NCI-H2227 treated with DMSO at 0.1 percent for 48 hours (cell line): ENCODE results near the gene COL8A2.
"Not testable (repeated sequence)": the region's sequence is repeated elsewhere in the genome, so short reads cannot be mapped to it uniquely, and the experiment has no call there.

Experiments used
- DNase-seq: peaks from one replicate; lab custom pipeline; 2025; lab: John Stamatoyannopoulos, UW

Gene COL8A2

GRCh38 chr1:36125129-36125991 lies at the start of gene COL8A2:
Gene COL8A2, minus strand, starts transcription at chr1:36125222. Its CDS starts 24,980 bp downstream, at chr1:36100242.
- no peak for DNase-seq

- DNase-seq: no peak
Observed at GRCh38 chr1:36174713-36175112, 49.7 kb upstream of the COL8A2 start.

- no peak for DNase-seq
Observed at GRCh38 chr1:36172983-36173382, 48.0 kb upstream of the COL8A2 start.

- no peak for DNase-seq
Observed at GRCh38 chr1:36172017-36172747, 47.2 kb upstream of the COL8A2 start.

- no peak for DNase-seq
Observed at GRCh38 chr1:36170643-36171412, 45.8 kb upstream of the COL8A2 start.

DNA sequence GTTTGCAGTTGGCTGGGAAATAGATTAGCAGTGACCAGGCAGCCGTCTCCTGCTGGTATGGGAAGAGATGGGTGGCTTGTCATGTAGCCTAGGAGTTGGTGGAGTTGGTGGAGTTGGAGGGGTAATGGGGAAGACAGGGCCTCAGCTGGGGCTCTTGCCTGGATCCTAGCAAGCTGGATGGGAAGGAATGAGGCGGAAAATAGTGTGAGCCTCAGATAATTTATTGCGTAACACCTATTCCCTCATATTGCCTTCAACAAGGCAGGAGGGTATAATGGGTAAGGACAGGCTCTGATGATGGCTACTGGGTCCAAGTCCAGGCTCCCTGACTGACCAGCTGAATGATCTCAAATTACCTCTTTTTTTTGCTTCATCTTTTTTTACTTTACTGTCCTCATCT lies 43.5 kb upstream of the COL8A2 start:
- no peak for DNase-seq

GRCh38 chr1:36166938-36167905 lies 42.2 kb upstream of the COL8A2 start:
- DNase-seq: no peak

DNA sequence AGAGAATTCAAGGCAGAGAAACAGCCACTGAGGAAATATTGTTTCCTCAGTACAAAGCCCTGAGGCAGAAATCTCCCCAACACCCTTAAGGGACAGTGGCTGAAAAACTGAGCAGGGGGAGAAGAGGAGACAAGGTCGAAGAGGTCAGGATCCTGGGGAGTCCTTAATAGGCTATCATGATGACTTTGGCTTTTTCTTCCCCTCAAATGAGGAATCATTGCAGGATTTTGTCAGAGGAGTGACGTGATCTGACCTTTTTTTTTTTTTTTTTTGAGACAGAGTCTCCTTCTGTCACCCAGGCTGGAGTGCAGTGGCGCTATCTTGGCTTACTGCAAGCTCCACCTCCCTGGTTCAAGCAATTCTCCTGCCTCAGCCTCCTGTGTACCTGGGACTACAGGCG lies 41.1 kb upstream of the COL8A2 start:
- no peak for DNase-seq

DNA sequence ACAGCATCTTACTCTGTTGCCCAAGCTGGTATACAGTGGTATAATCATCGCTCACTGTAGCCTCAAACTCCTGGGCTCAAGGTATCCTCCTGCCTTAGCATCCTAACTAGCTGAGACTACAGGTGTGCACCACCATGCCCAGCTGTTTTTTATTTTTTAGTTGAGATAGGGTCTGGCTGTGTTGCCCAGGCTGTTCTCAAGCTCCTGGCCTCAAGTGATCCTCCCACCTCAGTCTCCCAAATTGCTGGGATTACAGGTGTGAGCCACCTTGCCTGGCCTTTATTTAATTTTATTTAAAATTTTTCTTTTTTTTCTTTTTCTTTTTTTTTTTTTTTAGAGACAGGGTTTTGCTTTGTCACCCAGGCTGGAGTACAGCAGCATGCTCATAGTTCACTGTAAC lies 40.1 kb upstream of the COL8A2 start:
- DNase-seq: no peak

DNA sequence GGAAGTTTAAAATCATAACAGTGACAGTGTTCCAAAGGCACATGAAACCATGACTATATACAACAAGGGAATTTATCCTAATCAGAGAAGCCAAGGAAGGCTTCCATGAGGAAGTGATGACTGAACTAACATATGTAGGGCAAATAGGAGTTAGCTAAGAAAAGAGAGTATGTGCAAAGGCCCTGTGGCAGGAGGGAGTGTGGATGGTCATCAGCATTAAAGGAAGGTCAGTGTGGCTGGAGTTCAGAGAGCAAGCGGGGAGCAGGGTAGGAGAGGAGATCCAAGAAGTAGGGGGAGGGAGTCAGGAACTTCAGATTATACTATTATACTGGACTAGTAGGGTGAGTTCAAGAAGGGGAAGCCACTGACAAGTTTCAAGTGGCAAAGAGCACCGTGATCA lies 39.3 kb upstream of the COL8A2 start:
- no peak for DNase-seq

- no peak for DNase-seq
Observed at GRCh38 chr1:36163426-36163825, 38.4 kb upstream of the COL8A2 start.

DNA sequence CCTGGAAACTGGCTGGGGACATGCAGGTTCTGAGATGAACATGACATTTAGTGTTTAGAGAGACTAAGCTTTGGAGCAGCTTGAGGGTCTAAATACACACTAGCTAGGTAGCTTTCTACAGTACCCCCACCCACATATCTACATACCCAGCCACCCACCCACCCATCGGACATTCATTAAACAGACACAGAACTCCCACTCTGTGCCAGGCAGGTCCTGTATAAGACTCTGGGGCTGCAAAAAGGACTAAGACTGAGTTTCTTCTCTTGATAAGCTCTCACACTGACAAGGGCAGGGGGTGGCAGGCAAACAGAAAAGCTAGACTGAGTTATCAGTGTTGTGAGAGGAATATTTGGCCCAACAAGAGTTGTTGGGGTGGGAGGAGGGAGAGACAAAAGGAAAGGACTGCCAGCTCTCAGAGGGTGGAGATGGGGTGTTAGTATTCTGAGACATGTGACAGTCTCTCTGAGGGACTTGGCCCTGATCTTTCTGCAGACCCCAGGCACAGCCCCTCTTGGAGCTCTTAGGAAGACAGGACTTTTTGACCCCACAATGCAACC lies 37.7 kb upstream of the COL8A2 start:
- DNase-seq: no peak

DNA sequence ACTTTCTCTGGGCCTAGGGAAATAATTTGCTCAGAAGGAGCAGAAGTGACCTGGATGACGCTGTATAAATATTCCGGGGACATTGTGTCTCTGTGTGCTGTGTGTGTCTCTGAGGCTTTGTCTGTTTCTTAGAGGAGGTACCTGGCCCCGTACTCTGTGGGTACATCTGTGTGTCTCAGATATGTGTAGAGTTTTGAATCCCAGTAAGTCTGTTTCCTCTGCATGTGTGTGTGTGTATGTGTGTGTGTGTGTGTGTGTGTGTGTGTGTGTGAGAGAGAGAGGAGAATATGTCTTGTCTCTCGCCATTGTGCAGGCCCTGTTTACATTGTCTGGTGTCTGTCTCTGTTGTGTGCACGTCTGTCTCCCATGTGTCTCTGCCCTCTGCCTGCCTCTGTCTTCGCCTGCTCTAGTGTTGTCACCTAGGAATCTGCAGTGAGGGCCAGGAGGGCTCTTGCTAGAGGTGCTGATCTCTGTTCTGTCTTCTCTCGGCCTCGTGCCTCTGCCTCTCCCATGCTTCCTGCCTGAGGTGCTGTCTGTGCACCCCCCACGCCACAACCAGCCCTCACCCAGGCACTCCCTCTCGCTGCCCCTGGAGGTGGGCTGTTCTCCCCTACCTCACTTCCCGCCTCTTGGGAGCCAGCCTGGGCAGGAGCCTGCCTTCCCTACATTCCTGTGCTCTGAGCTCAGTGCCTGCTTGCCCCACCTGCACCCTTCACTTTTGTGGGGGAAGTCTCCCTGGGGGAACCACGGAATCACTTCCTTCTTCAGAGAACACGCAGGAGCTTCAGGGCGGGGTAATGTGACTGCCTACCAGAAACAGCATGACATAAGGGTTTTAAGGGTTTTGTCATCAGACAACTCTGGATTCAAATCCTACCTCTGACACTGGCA lies 36.9 kb upstream of the COL8A2 start:
- no peak for DNase-seq

DNA sequence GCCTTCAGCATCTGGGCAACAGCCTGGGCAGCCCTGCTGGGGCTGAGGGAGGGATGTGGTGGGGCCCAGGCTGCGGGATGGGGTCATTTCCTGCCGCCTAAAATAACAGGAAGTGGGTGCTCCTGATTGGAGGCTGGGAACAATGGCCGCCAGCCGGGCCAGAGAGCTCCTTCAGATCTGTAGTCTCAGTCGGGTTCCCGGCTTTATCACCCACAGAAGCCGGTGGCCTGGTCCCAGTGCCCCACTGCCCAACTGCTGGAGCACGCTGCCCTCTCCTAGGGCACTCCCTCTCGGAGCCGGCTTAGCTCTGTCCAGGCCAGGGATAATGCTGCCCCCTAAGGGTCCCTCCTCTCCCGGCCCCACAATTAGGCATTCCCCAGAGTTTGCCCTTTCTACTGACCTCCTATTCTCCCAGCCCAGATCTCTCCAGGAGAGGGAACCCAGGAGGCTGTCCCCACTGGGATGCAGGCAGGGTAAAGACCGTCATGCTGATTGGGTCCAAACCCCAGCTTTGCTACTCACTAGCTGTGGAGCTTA lies 36.0 kb upstream of the COL8A2 start:
- no peak for DNase-seq

- DNase-seq: no peak
Observed at GRCh38 chr1:36160388-36160948, 35.4 kb upstream of the COL8A2 start.

GRCh38 chr1:36159614-36160387 lies 34.8 kb upstream of the COL8A2 start:
- no peak for DNase-seq

- DNase-seq: not testable (repeated sequence)
Observed at GRCh38 chr1:36158827-36159252, 33.8 kb upstream of the COL8A2 start.
